ENCODE measurements around the gene AK5.

The AK5 gene

DNA sequence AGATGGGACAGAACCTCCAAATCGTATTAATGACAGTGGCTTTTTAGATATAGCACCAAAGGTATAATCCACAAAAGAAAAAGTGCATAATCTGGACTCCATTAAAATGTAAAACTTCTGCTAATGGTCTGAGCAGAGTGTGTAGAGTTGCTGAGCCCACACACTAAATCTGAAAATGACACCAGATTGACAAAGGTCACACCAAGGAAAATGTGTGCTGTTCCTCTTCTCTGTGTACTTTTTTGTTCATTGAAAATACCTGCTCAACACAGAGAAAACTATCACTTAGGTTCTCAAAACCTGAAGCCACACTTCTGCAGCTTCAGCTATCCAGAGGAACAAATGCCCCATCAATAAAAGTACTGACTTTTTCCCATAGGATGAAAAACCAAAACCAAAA lies 146.2 kb downstream of the AK5 start:
- DNase-seq (ENCODE audit: low read depth), result no peak
- H3K4me3 ChIP-seq (ENCODE audit: low read depth, low read length), result no peak overlapping the region
- TF ChIP-seq, protein P1, sequence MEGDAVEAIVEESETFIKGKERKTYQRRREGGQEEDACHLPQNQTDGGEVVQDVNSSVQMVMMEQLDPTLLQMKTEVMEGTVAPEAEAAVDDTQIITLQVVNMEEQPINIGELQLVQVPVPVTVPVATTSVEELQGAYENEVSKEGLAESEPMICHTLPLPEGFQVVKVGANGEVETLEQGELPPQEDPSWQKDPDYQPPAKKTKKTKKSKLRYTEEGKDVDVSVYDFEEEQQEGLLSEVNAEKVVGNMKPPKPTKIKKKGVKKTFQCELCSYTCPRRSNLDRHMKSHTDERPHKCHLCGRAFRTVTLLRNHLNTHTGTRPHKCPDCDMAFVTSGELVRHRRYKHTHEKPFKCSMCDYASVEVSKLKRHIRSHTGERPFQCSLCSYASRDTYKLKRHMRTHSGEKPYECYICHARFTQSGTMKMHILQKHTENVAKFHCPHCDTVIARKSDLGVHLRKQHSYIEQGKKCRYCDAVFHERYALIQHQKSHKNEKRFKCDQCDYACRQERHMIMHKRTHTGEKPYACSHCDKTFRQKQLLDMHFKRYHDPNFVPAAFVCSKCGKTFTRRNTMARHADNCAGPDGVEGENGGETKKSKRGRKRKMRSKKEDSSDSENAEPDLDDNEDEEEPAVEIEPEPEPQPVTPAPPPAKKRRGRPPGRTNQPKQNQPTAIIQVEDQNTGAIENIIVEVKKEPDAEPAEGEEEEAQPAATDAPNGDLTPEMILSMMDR (conservative IDR thresholded peaks at IDR 0.05; ENCODE audit: low read depth, low read length), result no peak

DNA sequence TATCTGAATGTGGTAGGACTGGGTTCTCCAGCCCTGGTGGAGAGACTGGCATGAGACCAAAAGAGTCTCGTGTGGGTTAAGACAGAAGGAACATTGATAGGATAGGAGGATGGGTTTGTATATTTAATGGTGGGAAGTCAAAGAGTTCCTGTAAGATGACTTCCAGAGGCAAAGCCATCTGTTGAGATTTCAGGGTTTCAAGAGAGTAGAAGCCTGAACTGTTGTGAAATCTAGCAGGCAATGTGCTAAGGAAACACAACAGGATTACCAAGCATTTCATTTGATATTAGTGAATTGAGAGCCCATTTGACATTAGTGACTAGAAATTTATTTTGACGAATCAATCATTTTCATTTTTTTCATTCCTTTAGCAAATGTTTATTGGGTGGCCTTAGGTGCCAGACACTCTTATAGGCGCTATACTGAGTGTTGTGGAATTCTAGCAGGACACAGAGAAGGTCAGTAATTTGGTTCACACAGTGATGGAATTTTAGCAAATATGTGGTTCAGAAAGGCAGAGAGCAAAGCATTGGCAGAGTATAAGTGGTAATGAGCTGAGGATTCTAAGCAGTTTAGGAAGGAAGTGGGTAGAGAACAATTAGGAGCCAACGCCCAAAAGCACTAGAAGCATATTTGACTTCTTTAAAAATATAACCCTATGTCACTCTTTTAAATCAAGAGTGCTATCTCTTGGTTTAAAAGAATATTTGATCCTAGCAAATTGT lies 149.3 kb downstream of the AK5 start:
- DNase-seq (ENCODE audit: low read depth), result peak; percentile 7
- H3K4me3 ChIP-seq (ENCODE audit: low read depth, low read length), result no peak overlapping the region
- TF ChIP-seq, protein P1 (conservative IDR thresholded peaks at IDR 0.05; ENCODE audit: low read depth, low read length), result no peak

DNA sequence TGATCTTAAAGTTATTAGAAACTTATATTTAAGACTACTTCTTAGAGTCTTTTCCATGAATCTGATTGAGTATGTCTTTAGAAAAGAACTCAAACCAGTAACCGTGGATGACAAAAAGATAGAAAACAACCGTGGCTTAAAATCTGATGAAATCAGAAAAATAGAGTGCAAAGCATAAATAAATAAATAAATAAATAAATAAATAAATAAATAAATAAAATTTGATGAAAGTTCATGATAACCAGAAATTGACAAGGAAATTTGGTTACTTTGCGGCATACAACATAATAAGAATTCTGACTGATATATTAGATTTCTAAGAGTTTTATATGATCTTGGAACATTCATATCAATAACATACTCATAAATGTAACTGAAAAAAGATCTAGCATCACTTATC lies 152.1 kb downstream of the AK5 start:
- no peak overlapping the region for H3K4me3 ChIP-seq (ENCODE audit: low read depth, low read length)
- TF ChIP-seq, protein P1 (conservative IDR thresholded peaks at IDR 0.05; ENCODE audit: low read depth, low read length), result no peak
- DNase-seq (ENCODE audit: low read depth), result no peak

- TF ChIP-seq, protein P1 (conservative IDR thresholded peaks at IDR 0.05; ENCODE audit: low read depth, low read length), result no peak
- DNase-seq (ENCODE audit: low read depth), result no peak
- H3K4me3 ChIP-seq (ENCODE audit: low read depth, low read length), result no peak overlapping the region
Measured at GRCh38 chr1:77434967-77435366, 153.1 kb downstream of the AK5 start.

DNA sequence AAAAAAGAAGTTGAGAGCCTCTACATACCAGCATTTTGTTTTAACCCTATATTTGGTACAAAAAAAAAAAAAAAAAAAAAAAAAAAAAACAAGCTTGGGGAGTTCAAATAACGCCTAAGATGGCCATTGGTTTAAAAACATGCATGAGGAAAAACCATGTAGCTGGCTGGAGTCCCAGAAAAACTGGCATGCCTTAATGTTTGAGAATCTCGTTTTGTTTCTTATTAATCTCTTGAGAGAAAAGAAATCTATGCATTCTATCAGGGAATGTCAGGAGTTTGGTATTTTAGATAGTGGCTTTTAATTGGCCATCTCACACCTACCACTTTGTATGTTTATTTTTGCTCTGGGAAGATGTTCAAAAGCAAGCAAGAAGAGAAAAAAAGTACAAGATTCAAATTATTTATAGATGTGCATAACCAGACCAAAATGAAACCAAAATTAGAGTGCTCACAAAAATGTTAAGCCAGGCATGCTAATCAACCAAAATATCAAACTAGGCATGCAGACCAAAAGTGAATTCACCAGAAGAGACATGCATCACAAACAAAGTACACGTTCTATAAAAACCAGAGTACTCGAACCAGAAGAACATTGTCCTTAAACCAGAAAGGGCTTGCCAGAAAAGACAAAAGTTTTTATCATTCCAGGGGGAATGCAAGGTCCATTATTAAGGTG lies 156.6 kb downstream of the AK5 start:
- H3K4me3 ChIP-seq (ENCODE audit: low read depth, low read length), result peak overlapping the region; percentile 32

DNA sequence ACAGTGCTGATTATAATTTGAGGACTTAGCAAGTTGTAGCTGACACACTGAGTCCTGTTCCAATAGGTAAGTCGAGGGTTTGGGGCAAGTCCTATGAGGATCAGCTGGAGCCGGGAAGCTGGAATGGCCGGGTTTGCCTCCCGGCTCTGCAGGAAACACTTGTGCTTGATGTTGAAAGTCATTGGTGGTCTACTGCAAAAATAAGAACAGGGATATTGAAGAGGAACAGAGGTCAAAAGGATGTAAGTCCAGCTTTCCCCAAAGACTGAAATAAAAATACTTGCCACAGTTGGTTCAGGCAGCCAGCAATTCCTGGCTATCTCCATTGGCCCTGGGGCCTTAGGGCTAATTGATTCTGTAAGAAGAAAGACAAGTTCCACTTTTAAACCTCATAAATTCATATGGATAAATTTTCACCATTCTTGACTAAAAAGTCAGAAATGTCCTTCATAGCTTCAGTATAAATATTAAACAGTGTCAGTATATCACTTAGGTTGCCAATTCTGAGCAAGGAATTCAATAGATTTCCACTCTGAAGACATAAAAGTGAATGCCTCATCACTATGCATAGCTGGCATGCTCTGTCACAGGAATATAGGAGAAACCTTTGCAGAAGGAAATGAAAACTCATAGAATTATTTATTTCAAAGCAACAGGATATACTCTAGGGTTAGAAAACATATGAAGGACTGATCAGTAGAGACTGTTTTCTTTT lies 165.2 kb downstream of the AK5 start:
- peak; percentile 12 for DNase-seq (ENCODE audit: low read depth)
- no peak overlapping the region for H3K4me3 ChIP-seq (ENCODE audit: low read depth, low read length)
- TF ChIP-seq, protein P1 (conservative IDR thresholded peaks at IDR 0.05; ENCODE audit: low read depth, low read length), result no peak

More for the DNA sequence above, 156.6 kb downstream of the AK5 start:
- TF ChIP-seq, protein P1 (conservative IDR thresholded peaks at IDR 0.05; ENCODE audit: low read depth, low read length), result no peak
- peak; percentile 80 for DNase-seq (ENCODE audit: low read depth)
